GM12878 (cell line): ENCODE results near the gene GLT8D1. TPM values are rescaled to one million over a fixed set of nuclear protein-coding genes. Genes with fewer than 3 reads are reported as not detected.

Source experiments
- CREM ChIP-seq: IDR thresholded peaks from 2 replicates; pipeline ENCODE4 v1.6.1; 2014; ENCODE audit warnings: antibody characterized with exemption, low read depth
- EED ChIP-seq: sonication (generic); IDR thresholded peaks from 2 replicates; pipeline ENCODE4 v1.6.1; 2016; ENCODE audit warnings: antibody characterized with exemption, low read depth
- HCFC1 ChIP-seq: fragments of 150-350 bp; IDR thresholded peaks from 2 replicates; pipeline ENCODE4 v1.6.1; 2014; ENCODE audit warnings: low read length
- IRF4 ChIP-seq: IDR thresholded peaks from 2 replicates; pipeline ENCODE4 v1.6.1; 2011; ENCODE audit warnings: low read depth, low read length
- NBN ChIP-seq: fragments of 450-650 bp; IDR thresholded peaks from 2 replicates; pipeline ENCODE4 v1.6.1; 2016
- NFXL1 ChIP-seq: fragments of 450-650 bp; IDR thresholded peaks from 2 replicates; pipeline ENCODE4 v1.6.1; 2017; ENCODE audit warnings: antibody characterized with exemption, mild to moderate bottlenecking, borderline replicate concordance
- NFYB ChIP-seq: IDR thresholded peaks from 2 replicates; pipeline ENCODE4 v1.6.1; 2011; ENCODE audit warnings: low read depth, mild to moderate bottlenecking, low read length, improper control_type of control experiment, moderate library complexity; ENCODE audit not compliant: insufficient read depth
- PML ChIP-seq: IDR thresholded peaks from 2 replicates; pipeline ENCODE4 v1.6.1; 2012; ENCODE audit warnings: low read length, inconsistent platforms
- POU2F2 ChIP-seq: IDR thresholded peaks from 3 replicates; pipeline ENCODE4 v1.6.1; 2011; ENCODE audit warnings: low read depth, mild to moderate bottlenecking, low read length, borderline replicate concordance
- RBBP5 ChIP-seq: fragments of 200-600 bp; sonication (generic); conservative IDR thresholded peaks from 2 replicates; pipeline ENCODE4 v1.6.1; 2016
- SMARCA5 ChIP-seq: fragments of 450-650 bp; IDR thresholded peaks from 2 replicates; pipeline ENCODE4 v1.6.1; 2017; ENCODE audit warnings: mild to moderate bottlenecking
- TCF3 ChIP-seq: IDR thresholded peaks from 2 replicates; pipeline ENCODE4 v1.6.1; 2012; ENCODE audit warnings: low read depth, mild to moderate bottlenecking, low read length, borderline replicate concordance; ENCODE audit not compliant: insufficient read depth
- TCF7 ChIP-seq: IDR thresholded peaks from 2 replicates; pipeline ENCODE4 v1.6.1; 2014; ENCODE audit warnings: antibody characterized with exemption, borderline replicate concordance
- polyA plus RNA-seq, 11 experiments: library from polyadenylated mRNA; depleted of rRNA in 4 of 11; unstranded in 6 of 11; stranded (reverse) in 5 of 11; fragments of >200 nt; fragmentation: Nextera tagmentation in 4 of 11; fragmentation: Illumina TruSeq in 1 of 11; extraction: Ambion mirVana in 4 of 11; extraction: Trizol in 1 of 11; gene quantifications; 1 replicate in 1 of 11; 2 replicates in 10 of 11; pipeline versions ENCODE4 v1.2.1 to v1.2.3, GENCODE V29; 2011 to 2016; ENCODE audit warnings: inconsistent platforms in 2 of 11, missing spikeins in 2 of 11, low read depth in 1 of 11
- total RNA-seq, 4 experiments: library from RNA; depleted of rRNA in 3 of 4; stranded (reverse); fragments of >200 nt in 3 of 4; fragmentation: Illumina TruSeq in 1 of 4; extraction: Trizol in 1 of 4; gene quantifications; 2 replicates each; pipeline versions ENCODE4 v1.2.1 to v1.2.3, GENCODE V29; 2013 to 2021
- TF ChIP-seq, protein P1 (sequence below): fragments of 450-650 bp; IDR thresholded peaks from 2 replicates; pipeline ENCODE4 v1.6.1; 2016; ENCODE audit warnings: mild to moderate bottlenecking, moderate library complexity, borderline replicate concordance
- TF ChIP-seq, protein P2 (sequence below), 3 experiments: IDR thresholded peaks in 2 of 3; conservative IDR thresholded peaks in 1 of 3; 2 replicates each; pipeline ENCODE4 v1.5.1; 2011; ENCODE audit warnings: low read depth in 3 of 3, low read length in 3 of 3, mild to moderate bottlenecking in 3 of 3, control low read depth in 2 of 3, moderate library complexity in 2 of 3, inconsistent platforms in 1 of 3, mixed read lengths in 1 of 3; ENCODE audit not compliant: control insufficient read depth in 2 of 3, insufficient read depth in 1 of 3; ENCODE audit errors: extremely low read depth in 1 of 3
- TF ChIP-seq, protein P3 (sequence below): IDR thresholded peaks from 2 replicates; pipeline ENCODE4 v1.6.1; 2011; ENCODE audit warnings: low read depth, mild to moderate bottlenecking, low read length, moderate library complexity, borderline replicate concordance; ENCODE audit errors: extremely low read depth
- TF ChIP-seq, protein P4 (sequence below): IDR thresholded peaks from 2 replicates; pipeline ENCODE4 v1.6.1; 2011; ENCODE audit warnings: borderline replicate concordance, low read depth, mild to moderate bottlenecking, moderate library complexity, mixed read lengths, low read length; ENCODE audit not compliant: insufficient read depth; ENCODE audit errors: extremely low read length
- TF ChIP-seq, protein P5 (sequence below): IDR thresholded peaks from 2 replicates; pipeline ENCODE4 v1.6.1; 2011; ENCODE audit warnings: mild to moderate bottlenecking, low read depth, low read length, moderate library complexity; ENCODE audit not compliant: insufficient replicate concordance
- TF ChIP-seq, protein P6 (sequence below): fragments of 450-650 bp; IDR thresholded peaks from 2 replicates; pipeline ENCODE4 v1.6.1; 2014; ENCODE audit warnings: mild to moderate bottlenecking

The GLT8D1 gene
- total and polyA plus RNA-seq, 10 of the 15 experiments (the other 5 are each of a cell fraction or from before 2014, with no cell fraction given): 25.3 to 73.4 (median 48.4) TPM

DNA sequence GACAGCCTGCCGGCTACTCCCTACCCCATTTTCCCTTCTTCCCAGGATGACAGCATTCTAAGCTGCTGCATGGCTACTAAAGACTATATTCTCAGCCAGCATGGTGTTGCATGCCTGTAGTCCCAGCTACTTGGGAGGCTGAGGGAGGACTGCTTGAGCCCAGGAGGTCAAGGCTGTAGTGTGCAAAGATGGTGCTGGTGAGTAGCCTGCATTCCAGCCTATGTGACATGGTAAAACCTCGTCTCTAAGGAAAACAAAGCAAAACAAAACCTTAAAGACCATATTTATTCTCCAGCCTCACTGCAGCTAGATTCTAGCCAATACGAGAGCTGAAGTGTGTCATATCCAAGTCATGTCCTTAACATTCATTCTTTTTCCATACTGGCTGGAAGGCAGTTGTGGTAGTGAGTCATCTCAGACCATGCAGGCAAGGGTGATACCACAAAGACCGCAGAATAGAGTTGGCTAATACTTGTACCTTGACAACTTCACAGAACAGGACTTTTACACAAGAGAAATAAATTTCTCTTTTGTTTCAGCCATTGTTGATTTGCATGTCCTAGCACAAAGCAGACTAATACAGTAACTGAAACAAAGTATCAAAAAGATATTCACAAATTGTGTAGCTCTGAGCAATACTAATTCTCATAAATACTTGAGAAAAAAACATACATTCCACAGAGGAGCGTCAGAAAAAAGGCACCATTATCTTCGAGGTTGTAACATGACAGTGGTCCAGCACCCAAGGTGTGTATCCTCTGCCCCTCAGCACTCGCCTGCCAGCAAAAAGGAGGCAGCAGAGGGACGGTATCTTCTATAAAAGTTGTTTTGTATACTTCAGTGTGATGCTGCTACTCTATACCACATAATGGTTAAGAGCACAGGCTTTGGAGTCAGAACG, 34.7 kb downstream of the GLT8D1 start (continued):
- TF ChIP-seq TCF7: 0 out of 2 replicates have a peak, but pooled peaks have one; percentile 16
- TF ChIP-seq POU2F2: peak; percentile 35; the same call in 1 of the 3 replicates
- TF ChIP-seq, protein P1, sequence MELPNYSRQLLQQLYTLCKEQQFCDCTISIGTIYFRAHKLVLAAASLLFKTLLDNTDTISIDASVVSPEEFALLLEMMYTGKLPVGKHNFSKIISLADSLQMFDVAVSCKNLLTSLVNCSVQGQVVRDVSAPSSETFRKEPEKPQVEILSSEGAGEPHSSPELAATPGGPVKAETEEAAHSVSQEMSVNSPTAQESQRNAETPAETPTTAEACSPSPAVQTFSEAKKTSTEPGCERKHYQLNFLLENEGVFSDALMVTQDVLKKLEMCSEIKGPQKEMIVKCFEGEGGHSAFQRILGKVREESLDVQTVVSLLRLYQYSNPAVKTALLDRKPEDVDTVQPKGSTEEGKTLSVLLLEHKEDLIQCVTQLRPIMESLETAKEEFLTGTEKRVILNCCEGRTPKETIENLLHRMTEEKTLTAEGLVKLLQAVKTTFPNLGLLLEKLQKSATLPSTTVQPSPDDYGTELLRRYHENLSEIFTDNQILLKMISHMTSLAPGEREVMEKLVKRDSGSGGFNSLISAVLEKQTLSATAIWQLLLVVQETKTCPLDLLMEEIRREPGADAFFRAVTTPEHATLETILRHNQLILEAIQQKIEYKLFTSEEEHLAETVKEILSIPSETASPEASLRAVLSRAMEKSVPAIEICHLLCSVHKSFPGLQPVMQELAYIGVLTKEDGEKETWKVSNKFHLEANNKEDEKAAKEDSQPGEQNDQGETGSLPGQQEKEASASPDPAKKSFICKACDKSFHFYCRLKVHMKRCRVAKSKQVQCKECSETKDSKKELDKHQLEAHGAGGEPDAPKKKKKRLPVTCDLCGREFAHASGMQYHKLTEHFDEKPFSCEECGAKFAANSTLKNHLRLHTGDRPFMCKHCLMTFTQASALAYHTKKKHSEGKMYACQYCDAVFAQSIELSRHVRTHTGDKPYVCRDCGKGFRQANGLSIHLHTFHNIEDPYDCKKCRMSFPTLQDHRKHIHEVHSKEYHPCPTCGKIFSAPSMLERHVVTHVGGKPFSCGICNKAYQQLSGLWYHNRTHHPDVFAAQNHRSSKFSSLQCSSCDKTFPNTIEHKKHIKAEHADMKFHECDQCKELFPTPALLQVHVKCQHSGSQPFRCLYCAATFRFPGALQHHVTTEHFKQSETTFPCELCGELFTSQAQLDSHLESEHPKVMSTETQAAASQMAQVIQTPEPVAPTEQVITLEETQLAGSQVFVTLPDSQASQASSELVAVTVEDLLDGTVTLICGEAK: no peak
- TF ChIP-seq, protein P2, sequence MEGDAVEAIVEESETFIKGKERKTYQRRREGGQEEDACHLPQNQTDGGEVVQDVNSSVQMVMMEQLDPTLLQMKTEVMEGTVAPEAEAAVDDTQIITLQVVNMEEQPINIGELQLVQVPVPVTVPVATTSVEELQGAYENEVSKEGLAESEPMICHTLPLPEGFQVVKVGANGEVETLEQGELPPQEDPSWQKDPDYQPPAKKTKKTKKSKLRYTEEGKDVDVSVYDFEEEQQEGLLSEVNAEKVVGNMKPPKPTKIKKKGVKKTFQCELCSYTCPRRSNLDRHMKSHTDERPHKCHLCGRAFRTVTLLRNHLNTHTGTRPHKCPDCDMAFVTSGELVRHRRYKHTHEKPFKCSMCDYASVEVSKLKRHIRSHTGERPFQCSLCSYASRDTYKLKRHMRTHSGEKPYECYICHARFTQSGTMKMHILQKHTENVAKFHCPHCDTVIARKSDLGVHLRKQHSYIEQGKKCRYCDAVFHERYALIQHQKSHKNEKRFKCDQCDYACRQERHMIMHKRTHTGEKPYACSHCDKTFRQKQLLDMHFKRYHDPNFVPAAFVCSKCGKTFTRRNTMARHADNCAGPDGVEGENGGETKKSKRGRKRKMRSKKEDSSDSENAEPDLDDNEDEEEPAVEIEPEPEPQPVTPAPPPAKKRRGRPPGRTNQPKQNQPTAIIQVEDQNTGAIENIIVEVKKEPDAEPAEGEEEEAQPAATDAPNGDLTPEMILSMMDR (IDR thresholded peaks at IDR 0.05 in 2 of 3, conservative IDR thresholded peaks at IDR 0.05 in 1 of 3; ENCODE audit: control insufficient read depth in 2 of 3, extremely low read depth in 1 of 3, insufficient read depth in 1 of 3, low read depth in 3 of 3, low read length in 3 of 3): no peak
- no peak for TF ChIP-seq NBN
- no peak for TF ChIP-seq PML
- peak; percentile 89 for TF ChIP-seq IRF4
- peak; percentile 57; the same call in 1 of the 2 replicates for TF ChIP-seq CREM
- TF ChIP-seq, protein P3, sequence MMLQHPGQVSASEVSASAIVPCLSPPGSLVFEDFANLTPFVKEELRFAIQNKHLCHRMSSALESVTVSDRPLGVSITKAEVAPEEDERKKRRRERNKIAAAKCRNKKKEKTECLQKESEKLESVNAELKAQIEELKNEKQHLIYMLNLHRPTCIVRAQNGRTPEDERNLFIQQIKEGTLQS: no peak
- TF ChIP-seq, protein P4, sequence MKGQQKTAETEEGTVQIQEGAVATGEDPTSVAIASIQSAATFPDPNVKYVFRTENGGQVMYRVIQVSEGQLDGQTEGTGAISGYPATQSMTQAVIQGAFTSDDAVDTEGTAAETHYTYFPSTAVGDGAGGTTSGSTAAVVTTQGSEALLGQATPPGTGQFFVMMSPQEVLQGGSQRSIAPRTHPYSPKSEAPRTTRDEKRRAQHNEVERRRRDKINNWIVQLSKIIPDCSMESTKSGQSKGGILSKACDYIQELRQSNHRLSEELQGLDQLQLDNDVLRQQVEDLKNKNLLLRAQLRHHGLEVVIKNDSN: no peak
- TF ChIP-seq, protein P5, sequence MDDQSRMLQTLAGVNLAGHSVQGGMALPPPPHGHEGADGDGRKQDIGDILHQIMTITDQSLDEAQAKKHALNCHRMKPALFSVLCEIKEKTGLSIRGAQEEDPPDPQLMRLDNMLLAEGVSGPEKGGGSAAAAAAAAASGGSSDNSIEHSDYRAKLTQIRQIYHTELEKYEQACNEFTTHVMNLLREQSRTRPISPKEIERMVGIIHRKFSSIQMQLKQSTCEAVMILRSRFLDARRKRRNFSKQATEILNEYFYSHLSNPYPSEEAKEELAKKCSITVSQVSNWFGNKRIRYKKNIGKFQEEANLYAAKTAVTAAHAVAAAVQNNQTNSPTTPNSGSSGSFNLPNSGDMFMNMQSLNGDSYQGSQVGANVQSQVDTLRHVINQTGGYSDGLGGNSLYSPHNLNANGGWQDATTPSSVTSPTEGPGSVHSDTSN: no peak
- no peak for TF ChIP-seq NFYB
- peak; percentile 98 for TF ChIP-seq EED
- no peak for TF ChIP-seq HCFC1
- TF ChIP-seq NFXL1: no peak
- no peak for TF ChIP-seq TCF3
- TF ChIP-seq, protein P6, sequence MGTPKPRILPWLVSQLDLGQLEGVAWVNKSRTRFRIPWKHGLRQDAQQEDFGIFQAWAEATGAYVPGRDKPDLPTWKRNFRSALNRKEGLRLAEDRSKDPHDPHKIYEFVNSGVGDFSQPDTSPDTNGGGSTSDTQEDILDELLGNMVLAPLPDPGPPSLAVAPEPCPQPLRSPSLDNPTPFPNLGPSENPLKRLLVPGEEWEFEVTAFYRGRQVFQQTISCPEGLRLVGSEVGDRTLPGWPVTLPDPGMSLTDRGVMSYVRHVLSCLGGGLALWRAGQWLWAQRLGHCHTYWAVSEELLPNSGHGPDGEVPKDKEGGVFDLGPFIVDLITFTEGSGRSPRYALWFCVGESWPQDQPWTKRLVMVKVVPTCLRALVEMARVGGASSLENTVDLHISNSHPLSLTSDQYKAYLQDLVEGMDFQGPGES: no peak
- no peak for TF ChIP-seq RBBP5
- peak; percentile 26; the same call in 1 of the 2 replicates for TF ChIP-seq SMARCA5
